GM12873 (cell line): ENCODE results near the gene SIVA1.

Experiments
- CTCF ChIP-seq: IDR thresholded peaks from 2 replicates; pipeline ENCODE4 v1.5.1; 2012; ENCODE audit warnings: low read depth, mild to moderate bottlenecking, moderate library complexity, low read length, control low read depth; ENCODE audit not compliant: insufficient read depth; ENCODE audit errors: missing control alignments

The SIVA1 gene

GRCh38 chr14:104721505-104722431 is 31.2 kb upstream of the SIVA1 start:
- no peak for TF ChIP-seq CTCF

- TF ChIP-seq CTCF: no peak
Observed at GRCh38 chr14:104722938-104723650, 29.9 kb upstream of the SIVA1 start.

- TF ChIP-seq CTCF: peak; percentile 98
Observed at GRCh38 chr14:104723651-104724406, 29.1 kb upstream of the SIVA1 start, which contains the start of gene ADSS1. TSS of gene ADSS1 (plus strand) at chr14:104724229. CDS start at chr14:104724271, 42 bp downstream.

GRCh38 chr14:104724407-104724980 is 28.5 kb upstream of the SIVA1 start:
- TF ChIP-seq CTCF: no peak

DNA sequence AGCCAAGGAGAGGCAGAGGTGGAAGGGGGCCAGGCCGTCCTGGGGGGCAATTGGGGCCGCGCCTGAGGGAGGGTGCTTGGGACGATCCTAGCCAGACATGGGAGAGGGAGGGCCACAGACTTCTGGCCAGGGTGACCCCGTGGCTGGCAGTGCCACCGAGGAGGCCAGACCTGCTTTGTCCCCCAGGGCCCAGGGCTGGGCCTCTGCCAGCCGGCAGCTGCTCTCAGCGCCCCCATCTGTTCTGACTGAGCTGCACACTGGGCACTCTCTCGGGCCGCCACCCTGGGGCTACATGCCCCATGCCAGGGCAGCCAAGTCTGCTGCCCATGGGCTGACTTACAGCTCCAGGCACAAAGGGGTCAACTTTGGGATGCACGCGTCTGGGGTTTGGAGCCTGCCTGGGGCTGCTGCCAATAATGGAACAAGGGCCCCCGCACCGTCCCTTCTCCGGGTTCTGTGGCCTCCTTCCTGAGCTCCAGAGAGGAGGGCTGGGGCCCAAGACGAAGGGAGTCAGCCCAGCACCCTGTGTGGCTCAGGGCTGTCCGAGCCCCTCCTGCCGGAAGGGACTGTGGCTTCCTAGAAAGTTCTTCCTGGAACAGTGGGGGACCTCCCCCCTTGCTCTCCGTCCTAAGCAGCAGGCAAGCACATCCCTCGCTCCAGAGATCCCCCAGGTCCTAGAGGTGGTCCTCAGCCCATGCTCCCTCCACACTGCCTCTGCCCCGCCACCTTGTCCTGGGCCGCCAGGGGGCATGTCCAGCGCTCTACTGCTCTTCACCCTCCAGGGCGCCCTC is 27.8 kb upstream of the SIVA1 start:
- TF ChIP-seq CTCF: peak; percentile 19

DNA sequence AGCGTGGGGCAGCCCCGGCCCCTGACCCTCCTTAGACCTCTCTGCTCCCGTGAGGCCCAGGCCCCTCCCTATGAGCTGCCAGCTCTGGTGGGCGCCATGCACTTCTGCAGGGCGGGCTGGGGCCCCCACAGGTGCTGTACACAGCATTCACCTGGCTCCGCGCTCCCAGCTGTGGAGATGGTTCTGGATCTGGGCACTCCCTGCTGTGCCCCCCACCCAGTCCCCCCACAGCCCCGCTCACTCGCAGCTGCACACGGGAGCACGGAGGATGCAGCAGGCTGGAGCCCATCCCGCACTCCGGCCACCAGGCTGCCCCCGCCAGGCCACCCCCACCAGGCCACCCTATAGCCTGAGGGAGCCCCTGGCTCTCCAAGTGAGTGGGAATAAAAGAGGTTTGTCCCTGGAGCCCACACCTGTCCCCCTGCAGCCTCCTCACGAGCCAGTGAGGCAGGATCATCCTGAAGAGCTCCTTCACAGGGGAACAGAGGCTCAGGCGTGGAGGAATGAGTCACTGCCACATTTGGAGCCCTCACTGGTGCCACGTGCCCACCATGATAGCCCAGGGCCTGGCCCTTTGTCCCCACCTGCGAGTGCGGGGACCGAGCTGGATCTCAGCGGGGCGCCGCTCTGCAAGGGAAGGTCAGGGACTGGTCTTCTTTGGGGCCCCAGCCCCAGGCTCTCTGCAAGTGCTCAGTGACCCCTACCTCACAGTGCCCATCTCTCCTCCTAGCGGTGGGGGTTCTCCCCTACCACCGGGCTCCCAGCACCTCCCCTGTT is 27.0 kb upstream of the SIVA1 start:
- no peak for TF ChIP-seq CTCF
